Right lung (tissue), 10 donors: Measurements from ENCODE around the gene EFCAB14. TPM values are rescaled to one million over a fixed set of nuclear protein-coding genes. Genes with fewer than 3 reads are reported as not detected.
"Not testable (repeated sequence)": the region's sequence is repeated elsewhere in the genome, so short reads cannot be mapped to it uniquely, and the experiment has no call there.

Experiments used
- DNase-seq, 2 donors: peaks; one replicate each; pipeline ENCODE4 v3.0.0-alpha.2; 2013
- long read RNA-seq, 8 donors: transcript quantifications; one replicate each; lab custom pipeline, GENCODE V29; 2026
- polyA plus RNA-seq, 5 donors: library from polyadenylated mRNA; unstranded; fragments of 120-200 nt; gene quantifications; one replicate each; pipeline versions ENCODE4 v1.2.1 to v1.2.3, GENCODE V29; 2013; ENCODE audit warnings: inconsistent platforms in 1 of 5, low replicate concordance in 1 of 5; ENCODE audit not compliant: insufficient read length in 5 of 5, insufficient read depth in 1 of 5

Gene EFCAB14
- polyA plus RNA-seq: 100 to 1,000 TPM in 4 of 5 donors, 10 to 100 TPM in 1; 80.1 to 121 (median 116) TPM
- long read RNA-seq, donor 1, full-length matches to known transcripts: 11 of 71 reads
- long read RNA-seq, donor 1, partial matches to known transcripts: 44 of 71 reads
- long read RNA-seq, donor 1, other reads (novel, unspliced or antisense): 16 of 71 reads
- long read RNA-seq, donor 2, full-length matches to known transcripts: 3 of 3 reads
- long read RNA-seq, donor 2, partial matches to known transcripts: 0 of 3 reads
- long read RNA-seq, donor 2, other reads (novel, unspliced or antisense): 0 of 3 reads
- long read RNA-seq, donor 3, full-length matches to known transcripts: 8 of 21 reads
- long read RNA-seq, donor 3, partial matches to known transcripts: 7 of 21 reads
- long read RNA-seq, donor 3, other reads (novel, unspliced or antisense): 6 of 21 reads
- long read RNA-seq, donor 4, full-length matches to known transcripts: 6 of 19 reads
- long read RNA-seq, donor 4, partial matches to known transcripts: 7 of 19 reads
- long read RNA-seq, donor 4, other reads (novel, unspliced or antisense): 6 of 19 reads
- long read RNA-seq, donor 5, full-length matches to known transcripts: 8 of 46 reads
- long read RNA-seq, donor 5, partial matches to known transcripts: 32 of 46 reads
- long read RNA-seq, donor 5, other reads (novel, unspliced or antisense): 6 of 46 reads
- long read RNA-seq, donor 6, full-length matches to known transcripts: 6 of 11 reads
- long read RNA-seq, donor 6, partial matches to known transcripts: 5 of 11 reads
- long read RNA-seq, donor 6, other reads (novel, unspliced or antisense): 0 of 11 reads
- long read RNA-seq, donor 7, full-length matches to known transcripts: 7 of 30 reads
- long read RNA-seq, donor 7, partial matches to known transcripts: 14 of 30 reads
- long read RNA-seq, donor 7, other reads (novel, unspliced or antisense): 9 of 30 reads
- long read RNA-seq, donor 8, full-length matches to known transcripts: 3 of 3 reads
- long read RNA-seq, donor 8, partial matches to known transcripts: 0 of 3 reads
- long read RNA-seq, donor 8, other reads (novel, unspliced or antisense): 0 of 3 reads

GRCh38 chr1:46718727-46719622, at the start of gene EFCAB14:
Gene EFCAB14 (minus strand): TSS chr1:46719114. CDS start chr1:46718087, 1,027 bp downstream.
- DNase-seq: peak; percentile 95 to 96

- DNase-seq: no peak
These were observed 49.5 kb upstream of the EFCAB14 start for GRCh38 chr1:46768445-46768844.

DNA sequence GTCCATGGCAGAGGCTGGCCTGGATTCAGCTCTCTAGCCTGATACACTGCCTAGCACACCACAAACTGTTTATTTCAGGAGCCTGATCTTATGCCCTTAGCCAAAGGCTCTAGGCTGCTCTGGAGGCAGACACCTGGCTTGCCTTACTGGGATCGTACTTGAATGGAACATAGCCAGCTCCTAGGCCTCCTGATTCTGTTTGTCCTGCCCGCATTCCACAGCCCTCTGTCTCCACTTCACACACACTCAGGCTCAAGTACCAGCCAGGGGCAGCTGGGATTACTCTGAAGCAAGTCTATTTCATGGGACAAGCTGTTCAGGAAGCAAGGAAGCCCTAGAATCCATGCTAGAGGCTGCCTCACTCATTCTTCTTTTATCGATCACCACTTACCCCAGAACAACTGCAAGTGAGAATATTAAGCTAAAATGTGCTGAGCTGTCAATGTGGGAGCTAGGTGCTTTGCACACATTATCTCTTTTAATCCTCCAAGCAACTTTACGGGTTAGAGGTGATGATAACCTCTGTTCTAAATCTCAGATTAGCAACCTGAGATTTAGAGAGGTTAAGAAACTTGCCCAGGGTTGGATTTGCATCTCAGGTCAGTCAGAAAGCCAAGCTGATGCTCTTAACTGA, 48.9 kb upstream of the EFCAB14 start:
- DNase-seq: peak; percentile 45 to 48

DNA sequence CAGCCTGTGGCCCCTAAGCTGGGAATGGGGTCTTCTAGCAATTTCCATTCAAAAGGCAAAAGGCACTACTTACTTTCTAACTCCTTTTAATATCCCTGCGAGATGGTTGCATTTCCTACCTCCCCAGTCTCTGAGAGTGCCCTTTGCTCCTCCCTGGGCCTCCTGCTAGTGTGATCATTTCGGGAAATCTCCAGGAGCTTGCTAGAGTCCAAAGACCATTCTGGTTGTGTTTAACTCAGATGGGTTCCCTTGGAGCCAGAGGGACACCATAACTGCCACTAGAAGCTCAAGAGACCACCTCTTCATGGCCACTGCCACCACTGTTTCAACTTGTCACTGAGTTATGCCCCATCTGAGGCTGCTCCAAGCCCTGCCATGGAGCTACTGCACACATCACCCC, 45.5 kb upstream of the EFCAB14 start:
- DNase-seq: no peak

DNA sequence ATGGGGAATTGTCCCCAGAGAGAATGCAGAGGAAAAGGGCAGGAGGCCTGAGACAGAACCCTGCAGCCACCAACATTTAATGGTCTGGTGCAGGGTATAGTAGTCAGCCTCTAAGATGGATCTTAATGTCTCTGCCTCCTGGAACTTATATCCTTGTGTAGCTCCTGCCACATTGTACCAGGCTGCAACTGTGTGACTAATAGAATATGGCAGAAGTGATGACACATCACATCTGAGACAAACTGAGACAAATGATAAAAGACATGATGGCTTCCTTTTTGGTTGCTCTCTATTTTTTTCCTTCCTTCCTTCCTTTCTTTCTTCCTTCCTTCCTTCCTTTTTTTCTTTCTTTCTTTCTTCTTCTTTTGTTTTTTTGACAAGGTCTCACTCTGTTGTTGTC, 42.8 kb upstream of the EFCAB14 start:
- DNase-seq: no peak

GRCh38 chr1:46760558-46761166, 41.7 kb upstream of the EFCAB14 start:
- no peak for DNase-seq

- DNase-seq: no peak
These were observed 39.1 kb upstream of the EFCAB14 start for GRCh38 chr1:46757956-46758528.

GRCh38 chr1:46757247-46757955, 38.5 kb upstream of the EFCAB14 start:
- DNase-seq: peak; percentile 20 to 33

GRCh38 chr1:46755121-46755520, 36.2 kb upstream of the EFCAB14 start:
- DNase-seq: no peak

DNA sequence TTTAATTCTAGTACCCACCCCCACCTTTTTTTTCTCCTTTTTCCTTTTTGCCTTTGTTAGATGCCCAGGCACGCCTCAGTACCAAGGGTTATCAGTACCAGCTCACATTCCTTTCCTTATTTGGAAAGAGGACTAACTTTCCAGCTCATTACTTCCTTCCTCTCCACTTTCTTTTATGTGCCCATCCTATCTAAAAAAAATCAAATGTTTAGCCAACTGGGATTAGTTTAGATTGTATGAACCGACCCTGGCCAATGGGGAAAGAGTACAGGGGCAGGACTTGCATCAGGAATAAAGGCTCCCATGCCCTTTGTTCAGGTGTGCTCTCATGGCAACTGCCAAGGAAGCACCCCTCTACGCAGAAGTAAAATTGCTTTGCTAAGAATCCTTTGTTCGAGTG, 35.8 kb upstream of the EFCAB14 start:
- not testable (repeated sequence) for DNase-seq

DNA sequence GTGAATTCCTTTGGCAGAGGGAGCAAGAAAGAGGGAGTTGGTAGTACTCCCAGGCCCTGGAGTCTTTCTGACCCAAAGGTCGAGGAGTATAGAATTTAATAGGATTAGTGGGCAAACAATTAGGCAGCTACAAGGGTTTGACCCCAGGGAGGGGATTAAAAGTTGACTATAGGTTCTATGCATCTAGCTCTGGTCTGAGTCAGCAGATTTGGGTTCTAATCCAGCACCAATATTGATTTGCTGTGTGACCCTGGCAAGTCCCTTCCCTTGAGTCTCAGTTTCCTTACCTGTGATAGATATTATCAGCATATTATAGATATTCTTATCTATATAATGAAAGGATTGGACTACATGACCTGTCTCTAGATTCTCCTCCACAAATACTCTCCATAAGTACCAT, 35.1 kb upstream of the EFCAB14 start:
- no peak for DNase-seq

GRCh38 chr1:46749921-46750404, 31.0 kb upstream of the EFCAB14 start:
- DNase-seq: no peak

DNA sequence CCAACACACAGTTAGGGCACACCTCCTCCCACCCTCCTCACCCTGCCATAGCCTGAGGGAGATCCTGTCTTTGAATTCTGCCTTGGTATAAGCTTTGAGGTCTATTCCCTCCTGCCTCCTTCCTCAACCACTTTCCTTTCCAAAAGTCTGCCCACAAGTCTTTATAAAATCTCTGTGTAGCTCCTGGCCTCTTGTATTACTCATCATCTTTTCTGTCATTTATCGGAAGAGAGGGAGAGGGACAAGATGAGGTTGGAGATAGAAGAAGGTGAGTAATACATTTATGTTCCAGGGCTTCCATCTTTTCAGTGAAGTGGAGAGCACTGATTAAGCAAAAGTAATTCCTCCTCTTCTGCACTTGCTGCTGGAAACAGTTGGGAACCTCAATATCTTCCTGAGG, 30.5 kb upstream of the EFCAB14 start:
- DNase-seq: no peak

GRCh38 chr1:46747683-46748288, 28.9 kb upstream of the EFCAB14 start:
- DNase-seq: no peak

DNA sequence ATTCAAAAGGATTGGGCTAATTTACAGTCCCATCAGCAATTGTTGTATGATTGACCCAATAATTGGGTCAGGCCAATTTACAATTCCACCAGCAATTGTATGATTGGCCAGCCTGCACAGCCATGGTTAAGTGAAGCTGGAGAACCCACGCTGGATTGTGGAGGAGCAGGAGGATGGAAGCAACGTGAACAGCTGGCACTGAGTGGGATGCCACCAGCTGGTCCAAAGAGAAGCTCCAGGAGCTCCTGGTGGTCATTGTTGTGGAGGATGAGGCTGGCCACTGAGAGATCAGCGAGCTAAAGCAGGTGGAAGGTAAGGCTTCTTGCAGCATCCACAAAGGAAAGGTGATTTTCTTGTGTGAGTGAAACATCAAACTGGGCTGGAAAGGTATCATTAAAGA, 23.2 kb upstream of the EFCAB14 start:
- DNase-seq: no peak

- DNase-seq: peak; percentile 45
These were observed 16.9 kb upstream of the EFCAB14 start for GRCh38 chr1:46735708-46736324.

DNA sequence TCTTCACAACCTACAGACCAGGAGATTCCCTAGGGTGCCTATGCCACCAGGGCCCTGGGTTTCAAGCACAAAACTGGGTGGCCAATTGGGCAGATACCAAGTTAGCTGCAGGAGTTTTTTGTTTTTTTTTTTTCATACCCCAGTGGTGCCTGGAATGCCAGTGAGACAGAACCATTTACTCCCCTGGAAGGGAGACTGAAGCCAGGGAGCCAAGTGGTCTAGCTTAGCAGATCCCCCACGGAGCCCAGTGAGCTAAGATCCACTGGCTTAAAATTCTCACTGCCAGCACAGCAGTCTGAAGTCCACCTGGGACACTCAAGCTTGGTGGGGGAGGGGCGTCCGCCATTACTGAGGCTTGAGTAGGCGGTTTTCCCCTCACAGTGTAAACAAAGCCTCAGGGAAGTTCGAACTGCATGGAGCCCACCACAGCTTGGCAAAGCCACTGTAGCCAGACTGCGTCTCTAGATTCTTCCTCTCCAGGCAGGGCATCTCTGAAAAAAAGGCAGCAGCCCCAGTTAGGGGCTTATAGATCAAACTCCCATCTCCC, 9.5 kb upstream of the EFCAB14 start:
- not testable (repeated sequence) for DNase-seq

GRCh38 chr1:46725736-46726108, 6.8 kb upstream of the EFCAB14 start:
- DNase-seq: no peak
